ENCODE measurements around the gene ANKRD9. TPM values are rescaled to one million over a fixed set of nuclear protein-coding genes. Genes with fewer than 3 reads are reported as not detected.

ANKRD9 gene
- polyA plus RNA-seq, 1 donor from 2014 or later: 1.5 TPM

GRCh38 chr14:102539544-102540314 lies 30.2 kb upstream of the ANKRD9 start:
- Histone ChIP-seq H2AFZ (ENCODE audit: low read depth, low read length) (no peak overlapping the region), H3K4me2 (ENCODE audit: low read length) (no peak overlapping the region), H3F3A (ENCODE audit: insufficient read depth, low read length, poor library complexity, severe bottlenecking) (no peaks in the 10 kb centered on the region), H4K20me1 (ENCODE audit: insufficient read depth) (no peaks in the 10 kb centered on the region), H3K9me3 (ENCODE audit: low read length) (no peaks in the 10 kb centered on the region), H3K27me3 (ENCODE audit: insufficient read depth, low read depth, low read length) (peaks cover 6% of the 10 kb centered on the region), H3K27ac (ENCODE audit: low read length) (no peak overlapping the region), H3K9me2 (ENCODE audit: insufficient read depth, low read length) (no peaks in the 10 kb centered on the region), H3K9ac (ENCODE audit: low read length) (no peak overlapping the region), H3K4me3 (ENCODE audit: low read length) (no peak overlapping the region), H3K36me3 (ENCODE audit: insufficient read depth, low read length) (no peaks in the 10 kb centered on the region), H3K79me2 (replicated peaks; ENCODE audit: insufficient read depth, low read length) (no peaks in the 10 kb centered on the region)
- TF ChIP-seq TAF1 (IDR thresholded peaks at IDR 0.05; ENCODE audit: low read depth) (no peak), CTCF (IDR thresholded peaks at IDR 0.05; ENCODE audit: poor library complexity, severe bottlenecking) (no peak), SMC3 (conservative IDR thresholded peaks at IDR 0.05; ENCODE audit: poor library complexity) (no peak), REST (IDR thresholded peaks at IDR 0.05; ENCODE audit: borderline replicate concordance) (no peak), MXI1 (conservative IDR thresholded peaks at IDR 0.05; ENCODE audit: poor library complexity, severe bottlenecking) (no peak), EP300 (conservative IDR thresholded peaks at IDR 0.05; ENCODE audit: poor library complexity, severe bottlenecking) (no peak), RAD21 (conservative IDR thresholded peaks at IDR 0.05) (no peak), EZH2 (IDR thresholded peaks at IDR 0.05; ENCODE audit: borderline replicate concordance, insufficient read depth, low read length, poor library complexity, severe bottlenecking) (no peak), POLR2AphosphoS5 (IDR thresholded peaks at IDR 0.05) (no peak)

- no peaks in the 10 kb centered on the region for H3K9me3 ChIP-seq (ENCODE audit: low read length)
- H2AFZ ChIP-seq (ENCODE audit: low read depth, low read length): no peak overlapping the region
- no peaks in the 10 kb centered on the region for H3K79me2 ChIP-seq (replicated peaks; ENCODE audit: insufficient read depth, low read length)
- no peak overlapping the region for H3K4me3 ChIP-seq (ENCODE audit: low read length)
- H3F3A ChIP-seq (ENCODE audit: insufficient read depth, low read length, poor library complexity, severe bottlenecking): no peaks in the 10 kb centered on the region
- no peak overlapping the region for H3K9ac ChIP-seq (ENCODE audit: low read length)
- H3K27ac ChIP-seq (ENCODE audit: low read length): no peak overlapping the region
- TF ChIP-seq EP300 (conservative IDR thresholded peaks at IDR 0.05; ENCODE audit: poor library complexity, severe bottlenecking): no peak
- no peak for TF ChIP-seq EZH2 (IDR thresholded peaks at IDR 0.05; ENCODE audit: borderline replicate concordance, insufficient read depth, low read length, poor library complexity, severe bottlenecking)
- no peak for TF ChIP-seq SMC3 (conservative IDR thresholded peaks at IDR 0.05; ENCODE audit: poor library complexity)
- no peak for TF ChIP-seq CTCF (IDR thresholded peaks at IDR 0.05; ENCODE audit: poor library complexity, severe bottlenecking)
- TF ChIP-seq REST (IDR thresholded peaks at IDR 0.05; ENCODE audit: borderline replicate concordance): no peak
- no peak for TF ChIP-seq RAD21 (conservative IDR thresholded peaks at IDR 0.05)
- TF ChIP-seq TAF1 (IDR thresholded peaks at IDR 0.05; ENCODE audit: low read depth): no peak
- no peak for TF ChIP-seq POLR2AphosphoS5 (IDR thresholded peaks at IDR 0.05)
- no peak for TF ChIP-seq MXI1 (conservative IDR thresholded peaks at IDR 0.05; ENCODE audit: poor library complexity, severe bottlenecking)
- peaks cover under 1% of the 10 kb centered on the region for H3K27me3 ChIP-seq (ENCODE audit: insufficient read depth, low read depth, low read length)
- no peak overlapping the region for H3K4me2 ChIP-seq (ENCODE audit: low read length)
- no peaks in the 10 kb centered on the region for H4K20me1 ChIP-seq (ENCODE audit: insufficient read depth)
- H3K36me3 ChIP-seq (ENCODE audit: insufficient read depth, low read length): no peaks in the 10 kb centered on the region
- no peaks in the 10 kb centered on the region for H3K9me2 ChIP-seq (ENCODE audit: insufficient read depth, low read length)
Observed at GRCh38 chr14:102538602-102539543, 29.3 kb upstream of the ANKRD9 start.

All from neural cell (in vitro differentiated cells).